ENCODE measurements around the gene UQCC2. TPM values are rescaled to one million over a fixed set of nuclear protein-coding genes. Genes with fewer than 3 reads are reported as not detected.

The UQCC2 gene
- total and polyA plus RNA-seq, 2 of the 8 experiments (the other 6 are each of a cell fraction or from before 2014, with no cell fraction given), result 52.1 to 104 TPM

DNA sequence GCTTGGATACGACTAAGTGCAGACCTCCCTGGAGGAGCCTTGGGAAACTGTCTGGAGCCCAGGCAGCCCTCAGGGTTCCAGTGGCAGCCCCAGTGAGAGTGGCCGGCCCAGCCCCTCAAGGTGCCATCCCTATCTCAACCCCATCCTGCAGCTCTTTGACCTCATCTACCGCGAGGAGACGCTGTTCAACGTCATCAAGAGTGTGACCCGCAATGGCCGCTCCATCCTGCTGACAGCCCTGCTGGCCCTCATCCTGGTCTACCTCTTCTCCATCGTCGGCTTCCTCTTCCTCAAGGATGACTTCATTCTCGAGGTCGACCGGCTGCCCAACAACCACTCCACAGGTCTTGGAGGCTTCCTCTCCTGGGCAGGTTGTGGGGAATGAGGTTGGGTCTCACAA lies 20.7 kb downstream of the UQCC2 start:
- Histone ChIP-seq H2BK15ac (ENCODE audit: low read length) (no peak overlapping the region), H3K23ac (ENCODE audit: insufficient read length) (no peak overlapping the region), H3K27ac (ENCODE audit: low read depth, low read length) (no peak overlapping the region; the same call in 1 of the 2 replicates), H2BK12ac (ENCODE audit: low read depth, low read length) (no peak overlapping the region), H3K36me3 (ENCODE audit: control insufficient read depth in 2 of 4, insufficient read depth in 4 of 4, low read length in 3 of 4) (peaks cover 16 to 51% (median 42%) of the 10 kb centered on the region in 4 experiments), H3K79me2 (ENCODE audit: control insufficient read depth in 1 of 2, insufficient read depth in 2 of 2, low read length in 2 of 2) (no peaks in the 10 kb centered on the region), H3K9ac (replicated peaks in 1 of 4; ENCODE audit: extremely low read depth in 1 of 4, low read depth in 3 of 4, low read length in 3 of 4) (no peak overlapping the region), H2AK5ac (ENCODE audit: low read depth, low read length) (no peak overlapping the region), H2BK20ac (ENCODE audit: low read length) (no peak overlapping the region), H3K14ac (ENCODE audit: insufficient read length) (no peak overlapping the region), H3K4ac (replicated peaks; ENCODE audit: insufficient read length, low read depth, low read length) (no peak overlapping the region), H2AFZ (ENCODE audit: low read length) (no peak overlapping the region), H3K4me1 (replicated peaks in 1 of 4; ENCODE audit: control insufficient read depth in 3 of 4, insufficient read depth in 4 of 4, low read length in 3 of 4) (peaks cover 0 to 5% (median 1%) of the 10 kb centered on the region in 4 experiments; a peak in 3 of 7 replicates), H4K8ac (ENCODE audit: extremely low read depth, insufficient read depth, low read length) (no peak overlapping the region), H3K4me2 (ENCODE audit: insufficient read depth in 1 of 2, low read depth in 2 of 2, low read length in 2 of 2) (no peak overlapping the region), H3K4me3 (ENCODE audit: extremely low read depth in 1 of 4, insufficient read depth in 2 of 4, low read depth in 3 of 4, low read length in 4 of 4) (no peak overlapping the region), H4K5ac (ENCODE audit: insufficient read length, low read depth, low read length) (no peak overlapping the region), H4K91ac (replicated peaks; ENCODE audit: insufficient read length, low read length) (no peak overlapping the region), H3K18ac (ENCODE audit: extremely low read depth, low read length) (no peak overlapping the region), H3K23me2 (ENCODE audit: low read depth, low read length) (no peaks in the 10 kb centered on the region), H3K27me3 (replicated peaks in 1 of 4; ENCODE audit: control insufficient read depth in 3 of 4, extremely low read depth in 1 of 4, insufficient read depth in 3 of 4, low read length in 3 of 4) (no peaks in the 10 kb centered on the region), H4K20me1 (replicated peaks in 1 of 2; ENCODE audit: control insufficient read depth in 1 of 2, insufficient read depth in 2 of 2, low read length in 2 of 2) (peaks cover 4 to 8% of the 10 kb centered on the region in 2 experiments), H2BK120ac (replicated peaks; ENCODE audit: low read depth, low read length) (no peak overlapping the region), H3K56ac (replicated peaks; ENCODE audit: insufficient read length, low read depth, low read length) (no peak overlapping the region), H2BK5ac (ENCODE audit: low read depth, low read length) (no peak overlapping the region), H3K9me3 (ENCODE audit: insufficient read depth in 2 of 2, low read depth in 1 of 2, low read length in 1 of 2) (no peaks in the 10 kb centered on the region), H3K79me1 (ENCODE audit: low read depth, low read length) (no peaks in the 10 kb centered on the region)
- FAIRE-seq, result no peak
- WGBS, 2 experiments (ENCODE audit: extremely low coverage in 1 of 2, insufficient coverage in 1 of 2, insufficient read length in 1 of 2, insufficient replicate concordance in 2 of 2, low coverage in 1 of 2, low lambda C conversion rate in 2 of 2, missing lambda C conversion rate in 1 of 2), result 97% methylated on average over 13 of the region's 13 CpGs; no CpG with 5 or more reads in 1 of the 2 experiments
- POLR2A ChIA-PET (ENCODE audit: partially characterized antibody), result interaction anchor here (0.8 to 1.8 kb wide), 6 partner anchors 10 to 20 kb away, joined by 3 to 7 read pairs (median 4); partner anchors contain the start of gene UQCC2
- DNase-seq (ENCODE audit: low read depth in 1 of 2, low spot score in 2 of 2), result no peak
- CTCF ChIA-PET (ENCODE audit: partially characterized antibody), result interaction anchor here (1.2 to 2.2 kb wide), 6 partner anchors 10 to 108 kb away, joined by 3 to 11 read pairs (median 6); no protein-coding TSS in a partner anchor
- no peak for TF ChIP-seq SUZ12 (IDR thresholded peaks at IDR 0.05; ENCODE audit: low read length)
- TF ChIP-seq SIRT6 (IDR thresholded peaks at IDR 0.05; ENCODE audit: low read length), result no peak
- TF ChIP-seq BACH1 (IDR thresholded peaks at IDR 0.05; ENCODE audit: low read length), result no peak
- TF ChIP-seq RAD21 (IDR thresholded peaks at IDR 0.05 in 1 of 2, conservative IDR thresholded peaks at IDR 0.05 in 1 of 2; ENCODE audit: low read depth in 2 of 2, low read length in 2 of 2), result no peak
- TF ChIP-seq, protein P1, sequence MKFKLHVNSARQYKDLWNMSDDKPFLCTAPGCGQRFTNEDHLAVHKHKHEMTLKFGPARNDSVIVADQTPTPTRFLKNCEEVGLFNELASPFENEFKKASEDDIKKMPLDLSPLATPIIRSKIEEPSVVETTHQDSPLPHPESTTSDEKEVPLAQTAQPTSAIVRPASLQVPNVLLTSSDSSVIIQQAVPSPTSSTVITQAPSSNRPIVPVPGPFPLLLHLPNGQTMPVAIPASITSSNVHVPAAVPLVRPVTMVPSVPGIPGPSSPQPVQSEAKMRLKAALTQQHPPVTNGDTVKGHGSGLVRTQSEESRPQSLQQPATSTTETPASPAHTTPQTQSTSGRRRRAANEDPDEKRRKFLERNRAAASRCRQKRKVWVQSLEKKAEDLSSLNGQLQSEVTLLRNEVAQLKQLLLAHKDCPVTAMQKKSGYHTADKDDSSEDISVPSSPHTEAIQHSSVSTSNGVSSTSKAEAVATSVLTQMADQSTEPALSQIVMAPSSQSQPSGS (IDR thresholded peaks at IDR 0.05; ENCODE audit: low read length), result no peak
- TF ChIP-seq SAP30 (IDR thresholded peaks at IDR 0.05; ENCODE audit: insufficient read depth, insufficient replicate concordance, low read length), result no peak
- TF ChIP-seq, protein P2, sequence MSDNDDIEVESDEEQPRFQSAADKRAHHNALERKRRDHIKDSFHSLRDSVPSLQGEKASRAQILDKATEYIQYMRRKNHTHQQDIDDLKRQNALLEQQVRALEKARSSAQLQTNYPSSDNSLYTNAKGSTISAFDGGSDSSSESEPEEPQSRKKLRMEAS (IDR thresholded peaks at IDR 0.05), result no peak
- TF ChIP-seq CEBPB (IDR thresholded peaks at IDR 0.05; ENCODE audit: low read depth, low read length), result no peak
- no peak for TF ChIP-seq TEAD4 (IDR thresholded peaks at IDR 0.05; ENCODE audit: low read depth, low read length)
- TF ChIP-seq PHF8 (conservative IDR thresholded peaks at IDR 0.05; ENCODE audit: low read depth, low read length), result no peak
- TF ChIP-seq TBP (IDR thresholded peaks at IDR 0.05; ENCODE audit: low read depth, low read length), result no peak
